HG03175 (cell line): ENCODE data around the gene FAM72C.
"Not testable (repeated sequence)": the region's sequence is repeated elsewhere in the genome, so short reads cannot be mapped to it uniquely, and the experiment has no call there.

Experiments used
- ATAC-seq: cut with Tn5 transposase; IDR thresholded peaks from one replicate; pipeline ENCODE4 v1.9.1; 2021; ENCODE audit warnings: mild to moderate bottlenecking, moderate library complexity; ENCODE audit not compliant: unreplicated experiment

FAM72C gene

GRCh38 chr1:143987868-143988267 is 16.1 kb upstream of the FAM72C start:
- ATAC-seq = not testable (repeated sequence)

GRCh38 chr1:143984721-143985473 is 13.1 kb upstream of the FAM72C start:
- ATAC-seq = not testable (repeated sequence)

DNA sequence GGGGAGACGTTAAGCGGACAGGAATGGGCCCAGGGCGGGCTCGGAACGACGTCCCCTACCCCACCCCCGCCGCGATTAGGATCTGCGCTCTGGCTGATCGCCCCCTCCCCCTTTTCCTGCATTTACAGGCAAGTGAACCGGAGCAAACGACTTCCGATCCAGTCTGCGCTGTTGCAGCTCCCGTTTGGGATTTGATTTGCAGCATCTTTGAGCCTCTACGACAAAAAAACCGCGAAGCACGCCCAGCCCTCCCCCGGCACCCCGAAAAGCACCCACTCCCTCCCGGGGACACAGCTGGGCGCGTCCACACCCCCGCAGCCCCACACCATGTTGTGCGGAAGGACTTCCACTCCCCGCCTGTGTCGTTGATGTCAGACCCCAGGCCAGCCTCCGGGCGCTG is 2.6 kb upstream of the FAM72C start:
- not testable (repeated sequence) for ATAC-seq

DNA sequence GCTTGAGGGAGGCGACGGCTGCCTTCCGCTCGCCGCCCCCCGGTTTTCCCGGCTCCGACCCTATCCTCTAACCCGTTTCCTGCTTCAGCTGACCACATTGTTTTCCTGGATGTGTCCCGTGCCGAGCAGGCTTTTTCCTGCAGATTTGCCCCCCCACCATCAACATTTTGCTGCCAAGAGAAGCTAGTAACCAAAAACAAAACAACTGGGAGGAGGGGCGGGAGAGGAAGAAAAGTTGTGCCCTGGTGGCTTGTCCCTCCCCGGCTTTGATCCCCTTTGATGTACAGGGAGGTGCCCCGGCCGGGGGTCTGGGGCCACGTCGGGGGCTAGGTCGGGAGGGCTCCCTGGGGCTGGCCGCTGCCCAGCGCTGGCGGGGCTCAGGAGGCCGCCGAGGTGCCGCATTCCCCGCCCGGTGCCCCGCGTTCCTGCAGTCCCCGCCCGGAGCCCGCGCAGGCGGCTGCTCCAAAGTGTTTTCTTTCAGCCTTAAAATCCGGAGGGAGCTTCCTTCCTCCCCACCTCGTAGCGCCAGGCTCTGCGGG is 2.2 kb upstream of the FAM72C start:
- not testable (repeated sequence) for ATAC-seq

GRCh38 chr1:143972753-143973326 is 1.1 kb upstream of the FAM72C start:
- ATAC-seq = peak; percentile 5

GRCh38 chr1:143965860-143966259 is 5.9 kb downstream of the FAM72C start:
- not testable (repeated sequence) for ATAC-seq

DNA sequence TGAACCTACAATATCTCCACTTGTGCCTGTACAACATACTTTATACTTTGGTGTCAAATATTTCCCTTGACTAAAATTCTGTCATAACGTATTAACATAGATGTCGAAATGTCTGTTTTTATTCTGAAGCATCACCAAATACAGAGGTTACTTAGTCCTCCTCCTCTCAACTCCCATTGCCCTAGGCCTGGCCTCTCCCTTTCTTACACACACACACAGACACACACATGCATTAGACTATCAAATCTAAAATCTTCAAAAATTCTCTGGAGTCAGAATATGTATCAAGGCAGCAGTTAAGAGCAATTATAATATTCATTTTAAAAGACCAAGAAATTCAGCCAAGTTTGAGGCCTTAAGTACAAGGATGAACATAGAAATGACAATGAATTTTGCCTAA is 7.5 kb downstream of the FAM72C start:
- ATAC-seq = not testable (repeated sequence)

GRCh38 chr1:143955930-143956329 is 15.9 kb downstream of the FAM72C start:
- ATAC-seq = not testable (repeated sequence)

DNA sequence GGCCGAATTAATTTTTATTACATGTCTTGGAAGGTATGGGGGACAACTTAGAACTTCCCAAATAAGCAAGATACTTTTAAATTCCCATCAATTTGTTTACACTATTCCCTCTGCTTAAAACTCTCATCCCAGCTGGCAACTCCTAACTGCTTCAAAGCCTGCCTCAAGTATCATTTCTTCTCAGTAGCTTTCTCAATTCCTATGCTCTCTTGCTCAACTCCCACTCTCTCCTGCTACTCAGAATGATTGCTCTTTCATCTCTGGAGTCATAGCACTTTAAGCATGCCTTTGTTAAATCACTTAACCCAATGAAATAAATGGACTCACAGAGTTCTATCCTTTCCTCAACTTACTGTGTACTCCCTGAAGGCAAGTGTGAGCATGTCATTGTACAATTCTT is 18.9 kb downstream of the FAM72C start:
- not testable (repeated sequence) for ATAC-seq

- ATAC-seq = not testable (repeated sequence)
These were observed 20.0 kb downstream of the FAM72C start for GRCh38 chr1:143951485-143952391.

GRCh38 chr1:143947749-143948148 is 24.0 kb downstream of the FAM72C start:
- ATAC-seq = not testable (repeated sequence)

DNA sequence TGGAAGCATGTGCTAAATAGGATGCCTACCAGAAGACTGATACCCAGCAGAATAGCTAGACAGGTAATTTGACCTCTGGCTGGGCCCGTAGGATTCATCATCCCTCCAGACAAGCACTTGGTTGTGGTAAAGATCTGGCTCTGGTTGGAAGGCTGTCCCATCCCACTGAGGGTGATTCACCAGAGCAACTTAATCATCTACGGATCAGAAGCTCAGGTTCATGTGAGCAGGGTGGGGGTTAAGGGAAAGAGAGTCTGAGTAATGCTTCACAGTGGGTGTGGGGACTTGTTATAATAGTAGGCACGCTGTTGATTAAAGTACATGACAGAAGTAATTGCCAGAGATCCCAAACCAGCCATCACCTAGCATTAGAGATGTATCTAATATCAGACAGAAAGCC is 26.5 kb downstream of the FAM72C start:
- ATAC-seq = not testable (repeated sequence)

- not testable (repeated sequence) for ATAC-seq
These were observed 27.1 kb downstream of the FAM72C start for GRCh38 chr1:143944576-143945240.

DNA sequence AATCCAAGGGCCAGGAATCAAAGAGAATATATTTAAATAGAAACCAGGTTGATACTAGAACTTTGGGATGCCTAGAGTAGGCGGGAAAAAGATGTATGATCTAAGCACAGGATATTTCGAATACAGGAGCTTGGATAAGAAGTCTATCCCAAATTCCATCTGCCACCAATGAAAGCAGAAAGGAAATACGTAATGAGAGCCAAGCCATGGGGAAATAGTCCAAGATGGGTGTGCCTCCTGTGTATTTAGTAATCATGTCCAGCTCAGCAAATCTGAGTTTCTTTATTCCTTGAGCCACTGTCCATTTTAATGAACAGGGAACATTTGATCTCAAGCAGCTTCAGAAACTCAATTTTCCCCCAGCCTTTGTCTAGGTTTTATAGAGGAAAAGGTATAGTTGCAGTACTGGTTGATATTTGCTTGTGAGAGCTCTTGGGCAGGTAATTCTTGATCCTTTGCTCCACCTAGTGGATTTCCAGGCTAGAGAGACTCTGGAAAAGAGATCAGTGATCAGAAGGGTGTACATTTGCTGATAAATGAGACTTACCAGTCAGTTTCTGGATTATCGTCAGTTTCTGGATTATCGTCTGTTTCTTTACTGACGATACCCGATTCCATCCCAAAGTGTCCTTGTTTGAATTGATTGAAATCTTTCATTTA is 28.3 kb downstream of the FAM72C start:
- ATAC-seq = not testable (repeated sequence)

GRCh38 chr1:143942238-143942860 is 29.4 kb downstream of the FAM72C start:
- ATAC-seq = not testable (repeated sequence)

- ATAC-seq = not testable (repeated sequence)
These were observed 32.1 kb downstream of the FAM72C start for GRCh38 chr1:143939666-143940065.

- not testable (repeated sequence) for ATAC-seq
These were observed 32.9 kb downstream of the FAM72C start for GRCh38 chr1:143938922-143939321.

GRCh38 chr1:143936457-143937115 is 35.2 kb downstream of the FAM72C start:
- not testable (repeated sequence) for ATAC-seq

DNA sequence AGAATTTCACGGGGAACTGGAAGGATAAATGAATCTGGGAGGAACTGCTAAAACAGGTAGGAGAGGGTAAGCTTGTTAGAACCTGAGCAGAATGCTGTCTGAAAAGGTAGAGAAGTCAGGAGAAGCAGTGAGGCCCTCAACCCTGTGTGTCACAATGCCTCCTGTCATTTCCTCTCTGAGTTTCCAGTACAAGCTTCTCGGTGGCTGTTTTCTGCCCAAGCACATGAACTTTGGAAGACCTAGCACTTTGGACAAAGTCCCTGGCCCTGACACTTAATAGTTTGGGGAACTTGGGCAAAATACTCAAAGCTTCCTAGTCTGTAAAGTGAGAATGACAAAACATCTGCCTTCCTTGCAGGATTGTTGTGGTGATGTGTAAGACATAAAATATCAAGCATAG is 52.7 kb downstream of the FAM72C start:
- not testable (repeated sequence) for ATAC-seq
